ENCODE data around the gene TRPC4.
"Not testable (repeated sequence)": the region's sequence is repeated elsewhere in the genome, so short reads cannot be mapped to it uniquely, and the experiment has no call there.

Gene TRPC4

DNA sequence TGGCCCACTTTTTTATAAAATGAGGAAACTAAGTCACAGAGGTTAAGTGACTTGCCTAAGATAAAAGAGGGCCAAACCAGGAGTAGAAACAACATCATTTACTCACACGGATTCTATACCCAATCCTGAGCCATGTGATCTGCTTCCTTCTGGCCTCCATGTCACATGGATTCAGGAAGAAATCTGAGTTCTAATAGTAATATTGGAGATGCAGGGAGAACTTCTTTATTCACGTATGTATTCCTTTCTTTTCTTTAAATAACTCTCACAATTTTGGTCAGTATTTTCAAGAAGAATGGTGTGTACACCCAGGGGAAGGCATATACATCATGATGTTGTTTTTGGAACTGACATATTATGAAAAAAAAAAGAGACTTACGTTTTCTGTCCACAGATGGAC, 272.8 kb downstream of the TRPC4 start:
- DNase-seq: no peak

- DNase-seq: no peak
Observed at GRCh38 chr13:37595162-37595561, 274.4 kb downstream of the TRPC4 start.

- no peak for DNase-seq
Observed at GRCh38 chr13:37594550-37594949, 275.0 kb downstream of the TRPC4 start.

GRCh38 chr13:37589381-37589780, 280.2 kb downstream of the TRPC4 start:
- not testable (repeated sequence) for DNase-seq

GRCh38 chr13:37587236-37587635, 282.3 kb downstream of the TRPC4 start:
- no peak for DNase-seq
